Mesenchymal stem cell (in vitro differentiated cells and primary cell): ENCODE results near the gene CENPA.
"Not testable (repeated sequence)": the region's sequence is repeated elsewhere in the genome, so short reads cannot be mapped to it uniquely, and the experiment has no call there.

Experiments used
- DNase-seq: peaks from one replicate; pipeline ENCODE4 v3.0.0-alpha.2; 2013
- H2AFZ ChIP-seq: one replicate; pipeline ENCODE4 v1.6.1; 2013; ENCODE audit warnings: low read depth, mild to moderate bottlenecking, control low read depth, inconsistent platforms, low read length, moderate library complexity
- H2AK5ac ChIP-seq: 2 replicates; pipeline ENCODE4 v1.6.1; 2013; ENCODE audit warnings: low read length, moderate library complexity, mild to moderate bottlenecking, inconsistent platforms; ENCODE audit not compliant: severe bottlenecking
- H2BK120ac ChIP-seq: one replicate; pipeline ENCODE4 v1.6.1; 2013; ENCODE audit warnings: low read depth, mild to moderate bottlenecking, inconsistent platforms, low read length, moderate library complexity
- H2BK12ac ChIP-seq, 2 experiments: one replicate each; pipeline ENCODE4 v1.6.1; 2013; ENCODE audit warnings: inconsistent platforms in 2 of 2, low read length in 2 of 2, mild to moderate bottlenecking in 2 of 2, moderate library complexity in 2 of 2, control low read depth in 1 of 2
- H2BK15ac ChIP-seq: one replicate; pipeline ENCODE4 v1.6.1; 2013; ENCODE audit warnings: mild to moderate bottlenecking, low read depth, inconsistent platforms; ENCODE audit not compliant: poor library complexity, severe bottlenecking
- H2BK5ac ChIP-seq: 2 replicates; pipeline ENCODE4 v1.6.1; 2013; ENCODE audit warnings: low read depth, mild to moderate bottlenecking, low read length, control low read depth, inconsistent platforms; ENCODE audit not compliant: poor library complexity, severe bottlenecking
- H3K14ac ChIP-seq, 2 experiments: one replicate each; pipeline ENCODE4 v1.6.1; 2013; ENCODE audit warnings: inconsistent platforms in 2 of 2, low read length in 2 of 2, control low read depth in 1 of 2, mild to moderate bottlenecking in 1 of 2, moderate library complexity in 1 of 2
- H3K18ac ChIP-seq, 2 experiments: one replicate each; pipeline ENCODE4 v1.6.1; 2013; ENCODE audit warnings: inconsistent platforms in 2 of 2, low read length in 2 of 2, control low read depth in 1 of 2, low read depth in 1 of 2, mild to moderate bottlenecking in 1 of 2
- H3K23ac ChIP-seq, 2 experiments: one replicate each; pipeline ENCODE4 v1.6.1; 2013; ENCODE audit warnings: inconsistent platforms in 2 of 2, low read length in 2 of 2, mild to moderate bottlenecking in 2 of 2, moderate library complexity in 2 of 2, control low read depth in 1 of 2
- H3K27ac ChIP-seq: 2 replicates; pipeline ENCODE4 v1.5.1; 2013; ENCODE audit warnings: mild to moderate bottlenecking, moderate library complexity, low read length, control low read depth, inconsistent platforms; ENCODE audit not compliant: poor library complexity, severe bottlenecking
- H3K27me3 ChIP-seq, 2 experiments: 2 replicates each; pipeline versions ENCODE4 v1.6.1 to v1.7.0; 2013; ENCODE audit warnings: low read length in 2 of 2, mild to moderate bottlenecking in 2 of 2, moderate library complexity in 2 of 2, control low read depth in 1 of 2, inconsistent platforms in 1 of 2; ENCODE audit not compliant: control insufficient read depth in 1 of 2, insufficient read depth in 1 of 2
- H3K36me3 ChIP-seq, 2 experiments: 2 replicates each; pipeline versions ENCODE4 v1.6.1 to v1.7.0; 2013; ENCODE audit warnings: low read length in 2 of 2, control low read depth in 1 of 2, inconsistent platforms in 1 of 2, low read depth in 1 of 2, mild to moderate bottlenecking in 1 of 2; ENCODE audit not compliant: insufficient read depth in 2 of 2, control insufficient read depth in 1 of 2
- H3K4ac ChIP-seq, 2 experiments: one replicate each; pipeline ENCODE4 v1.6.1; 2013; ENCODE audit warnings: inconsistent platforms in 2 of 2, low read length in 2 of 2, mild to moderate bottlenecking in 2 of 2, moderate library complexity in 2 of 2, control low read depth in 1 of 2, low read depth in 1 of 2
- H3K4me1 ChIP-seq: 2 replicates; pipeline ENCODE4 v1.6.1; 2013; ENCODE audit warnings: low read depth, low read length, control low read depth; ENCODE audit not compliant: control insufficient read depth, insufficient read depth
- H3K4me2 ChIP-seq: 2 replicates; pipeline ENCODE4 v1.6.1; 2013; ENCODE audit warnings: low read length, mild to moderate bottlenecking, inconsistent platforms; ENCODE audit not compliant: poor library complexity, severe bottlenecking
- H3K4me3 ChIP-seq, 2 experiments: 2 replicates each; pipeline versions ENCODE4 v1.5.1 to v1.7.0; 2013; ENCODE audit warnings: low read length in 2 of 2, mild to moderate bottlenecking in 2 of 2, control low read depth in 1 of 2, low read depth in 1 of 2; ENCODE audit not compliant: insufficient read depth in 1 of 2
- H3K79me1 ChIP-seq: replicated peaks from 2 replicates; pipeline ENCODE4 v1.6.1; 2013; ENCODE audit warnings: mild to moderate bottlenecking, control low read depth, low read length, inconsistent platforms; ENCODE audit not compliant: poor library complexity, severe bottlenecking
- H3K9ac ChIP-seq: 2 replicates; pipeline ENCODE4 v1.7.0; 2013; ENCODE audit warnings: mild to moderate bottlenecking, low read length, moderate library complexity
- H3K9me3 ChIP-seq: 2 replicates; pipeline ENCODE4 v1.7.0; 2013; ENCODE audit warnings: mild to moderate bottlenecking, low read length; ENCODE audit not compliant: control insufficient read depth
- H4K8ac ChIP-seq: one replicate; pipeline ENCODE4 v1.6.1; 2013; ENCODE audit warnings: inconsistent platforms, mild to moderate bottlenecking, low read length, moderate library complexity
- H4K91ac ChIP-seq: one replicate; pipeline ENCODE4 v1.6.1; 2013; ENCODE audit warnings: mild to moderate bottlenecking, low read length, inconsistent platforms
- WGBS: methylation state at CpG from one replicate; pipeline ENCODE4 v1.1.7; 2013; ENCODE audit warnings: mixed read lengths; 5-methylcytosine and 5-hydroxymethylcytosine counted together

The CENPA gene

GRCh38 chr2:26744953-26745352, 40.9 kb upstream of the CENPA start:
- Histone ChIP-seq H2BK120ac (no peak overlapping the region), H3K4me2 (no peak overlapping the region), H4K91ac (peak overlapping the region; percentile 5), H4K8ac (no peak overlapping the region), H2AFZ (no peak overlapping the region), H3K18ac (no peak overlapping the region), H3K27me3 (peaks cover 9 to 22% of the 10 kb centered on the region in 2 experiments), H3K23ac (no peak overlapping the region), H2BK15ac (peak overlapping the region; percentile 17), H3K36me3 (no peaks in the 10 kb centered on the region), H3K4me1 (peaks cover 1% of the 10 kb centered on the region), H3K9ac (no peak overlapping the region), H3K79me1 (no peaks in the 10 kb centered on the region), H3K4me3 (no peak overlapping the region), H3K9me3 (no peaks in the 10 kb centered on the region), H3K14ac (peak overlapping the region in 1 of 2 experiments; percentile 94), H2AK5ac (no peak overlapping the region), H3K4ac (no peak overlapping the region), H2BK5ac (no peak overlapping the region), H2BK12ac (peak overlapping the region; percentile 7 to 66), H3K27ac (no peak overlapping the region)
- WGBS, result 87% methylated on average over 3 of the region's 3 CpGs
- no peak for DNase-seq

GRCh38 chr2:26745609-26746327, 40.1 kb upstream of the CENPA start:
- Histone ChIP-seq H3K9me3 (no peaks in the 10 kb centered on the region), H3K4me3 (no peak overlapping the region), H3K18ac (no peak overlapping the region), H3K23ac (no peak overlapping the region), H2AFZ (no peak overlapping the region), H3K4me1 (peaks cover 1% of the 10 kb centered on the region), H3K79me1 (no peaks in the 10 kb centered on the region), H2AK5ac (no peak overlapping the region), H2BK15ac (no peak overlapping the region), H2BK12ac (peak overlapping the region in 1 of 2 experiments; percentile 67), H3K14ac (no peak overlapping the region), H4K8ac (no peak overlapping the region), H2BK120ac (no peak overlapping the region), H3K36me3 (no peaks in the 10 kb centered on the region), H3K27ac (no peak overlapping the region), H3K27me3 (peaks cover 9 to 16% of the 10 kb centered on the region in 2 experiments), H3K4ac (no peak overlapping the region), H4K91ac (no peak overlapping the region), H3K9ac (no peak overlapping the region), H3K4me2 (no peak overlapping the region), H2BK5ac (no peak overlapping the region)
- WGBS, result 22% methylated on average over 8 of the region's 9 CpGs
- peak; percentile 77 for DNase-seq

- H3K36me3 ChIP-seq, result no peaks in the 10 kb centered on the region
- no peak for DNase-seq
- no peak overlapping the region for H3K9ac ChIP-seq
- H4K8ac ChIP-seq, result no peak overlapping the region
- H3K27ac ChIP-seq, result no peak overlapping the region
- no peak overlapping the region for H3K4me3 ChIP-seq
- H3K4me1 ChIP-seq, result peaks cover 1% of the 10 kb centered on the region
- H2BK120ac ChIP-seq, result no peak overlapping the region
- WGBS, result 83% methylated on average over 2 of the region's 3 CpGs
- H2BK15ac ChIP-seq, result no peak overlapping the region
- peaks cover 5 to 9% of the 10 kb centered on the region in 2 experiments for H3K27me3 ChIP-seq
- H3K18ac ChIP-seq, result no peak overlapping the region
- no peaks in the 10 kb centered on the region for H3K9me3 ChIP-seq
- no peak overlapping the region for H2BK5ac ChIP-seq
- no peak overlapping the region for H3K23ac ChIP-seq
- no peak overlapping the region for H2BK12ac ChIP-seq
- H2AK5ac ChIP-seq, result no peak overlapping the region
- H3K14ac ChIP-seq, result no peak overlapping the region
- no peak overlapping the region for H3K4me2 ChIP-seq
- H4K91ac ChIP-seq, result no peak overlapping the region
- H3K79me1 ChIP-seq, result no peaks in the 10 kb centered on the region
- H2AFZ ChIP-seq, result no peak overlapping the region
- no peak overlapping the region for H3K4ac ChIP-seq
Measured at GRCh38 chr2:26746934-26747333, 38.9 kb upstream of the CENPA start.

- H3K36me3 ChIP-seq, H3K79me1 ChIP-seq, H3K14ac ChIP-seq, H3K4me2 ChIP-seq, H3K9ac ChIP-seq, H3K4ac ChIP-seq, H2BK12ac ChIP-seq, H3K27me3 ChIP-seq, H2BK15ac ChIP-seq, H3K23ac ChIP-seq, H2AFZ ChIP-seq, H3K27ac ChIP-seq, H3K4me1 ChIP-seq, H3K4me3 ChIP-seq, H2BK5ac ChIP-seq, H3K9me3 ChIP-seq, H2AK5ac ChIP-seq: not testable (repeated sequence)
- WGBS, result 0% methylated on average over 5 of the region's 8 CpGs
- Histone ChIP-seq H4K91ac (peak overlapping the region; percentile 65), H3K18ac (peak overlapping the region in 1 of 2 experiments; percentile 57), H4K8ac (peak overlapping the region; percentile 62), H2BK120ac (peak overlapping the region; percentile 88)
- peak; percentile 67 for DNase-seq
Measured at GRCh38 chr2:26749787-26750420, 36.0 kb upstream of the CENPA start.
